ACC112 (cell line): ENCODE measurements around the gene COL1A2.
A peak's percentile ranks its signal among the peaks of the same experiment; 100 is the strongest.

Source experiments
- H2AFZ ChIP-seq: fragments of 200-600 bp; sonication (generic); one replicate; pipeline ENCODE4 v1.6.0; 2017; ENCODE audit warnings: antibody characterized with exemption, low read length; ENCODE audit not compliant: unreplicated experiment
- H3K27ac ChIP-seq: fragments of 200-600 bp; sonication (generic); 2 replicates; pipeline ENCODE4 v1.5.1; 2014; ENCODE audit warnings: low read depth, mild to moderate bottlenecking, antibody characterized with exemption, low read length, moderate library complexity
- H3K27me3 ChIP-seq: fragments of 200-600 bp; sonication (generic); 2 replicates; pipeline ENCODE4 v1.6.1; 2014; ENCODE audit warnings: mild to moderate bottlenecking, antibody characterized with exemption, low read length, moderate library complexity, mixed read lengths; ENCODE audit not compliant: insufficient read depth
- H3K36me3 ChIP-seq: fragments of 200-600 bp; sonication (generic); 2 replicates; pipeline ENCODE4 v1.6.1; 2016; ENCODE audit warnings: mild to moderate bottlenecking, antibody characterized with exemption, low read length, moderate library complexity, mixed read lengths; ENCODE audit not compliant: insufficient read depth
- H3K4me1 ChIP-seq: fragments of 200-600 bp; sonication (generic); one replicate; pipeline ENCODE4 v1.6.1; 2016; ENCODE audit warnings: low read length, mixed read lengths; ENCODE audit not compliant: insufficient read depth, unreplicated experiment, control insufficient read depth
- H3K4me3 ChIP-seq: fragments of 200-600 bp; sonication (generic); 2 replicates; pipeline ENCODE4 v1.5.1; 2014; ENCODE audit warnings: mild to moderate bottlenecking, low read depth, low read length
- H3K79me2 ChIP-seq: fragments of 200-600 bp; sonication (generic); one replicate; pipeline ENCODE4 v1.6.0; 2016; ENCODE audit warnings: low read length; ENCODE audit not compliant: control insufficient read depth, unreplicated experiment, insufficient read depth

The COL1A2 gene

DNA sequence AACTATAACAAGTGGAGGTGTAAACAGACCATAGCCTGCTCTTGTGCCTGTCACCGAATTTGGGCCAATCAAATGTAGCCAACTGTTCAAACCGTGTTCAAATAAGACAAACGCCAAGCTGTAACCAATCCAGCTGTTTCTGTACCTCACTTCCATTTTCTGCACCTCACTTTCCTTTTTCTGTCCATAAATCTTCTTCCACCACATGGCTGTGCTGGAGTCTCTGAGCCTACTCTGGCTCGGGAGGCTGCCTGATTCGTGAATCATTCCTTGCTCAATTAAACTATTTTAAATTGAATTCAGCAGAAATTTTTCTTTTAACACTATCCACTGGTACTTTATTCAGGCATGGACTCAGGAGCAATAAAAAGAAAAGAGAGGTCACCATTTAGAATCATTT is 29.9 kb upstream of the COL1A2 start:
- H3K27me3 ChIP-seq = no peaks in the 10 kb centered on the region
- H2AFZ ChIP-seq = no peak overlapping the region
- no peak overlapping the region for H3K27ac ChIP-seq
- H3K36me3 ChIP-seq = no peaks in the 10 kb centered on the region
- H3K4me3 ChIP-seq = no peak overlapping the region
- no peaks in the 10 kb centered on the region for H3K79me2 ChIP-seq
- peaks cover 39% of the 10 kb centered on the region for H3K4me1 ChIP-seq

DNA sequence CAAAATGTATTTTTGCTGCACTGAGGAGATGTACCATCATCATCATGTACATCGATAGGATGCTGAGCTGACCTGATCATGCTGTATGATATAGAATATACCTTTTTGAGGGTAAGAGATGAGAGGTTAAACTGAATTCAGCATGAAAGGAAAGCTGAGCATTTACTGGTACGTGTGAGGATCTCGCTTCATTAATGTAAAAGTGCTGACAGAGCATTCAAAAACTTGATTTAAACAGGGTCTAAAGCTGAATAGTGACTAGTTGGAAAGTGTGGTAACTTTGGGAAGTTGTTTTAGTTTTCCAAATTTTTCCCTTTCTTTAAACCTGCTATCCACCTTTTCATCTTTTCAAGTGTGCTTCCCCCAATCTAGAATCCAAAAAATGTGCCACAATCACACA is 28.5 kb upstream of the COL1A2 start:
- no peak overlapping the region for H2AFZ ChIP-seq
- H3K36me3 ChIP-seq = no peaks in the 10 kb centered on the region
- H3K79me2 ChIP-seq = no peaks in the 10 kb centered on the region
- no peak overlapping the region for H3K27ac ChIP-seq
- H3K27me3 ChIP-seq = no peaks in the 10 kb centered on the region
- peaks cover 39% of the 10 kb centered on the region for H3K4me1 ChIP-seq
- H3K4me3 ChIP-seq = no peak overlapping the region

DNA sequence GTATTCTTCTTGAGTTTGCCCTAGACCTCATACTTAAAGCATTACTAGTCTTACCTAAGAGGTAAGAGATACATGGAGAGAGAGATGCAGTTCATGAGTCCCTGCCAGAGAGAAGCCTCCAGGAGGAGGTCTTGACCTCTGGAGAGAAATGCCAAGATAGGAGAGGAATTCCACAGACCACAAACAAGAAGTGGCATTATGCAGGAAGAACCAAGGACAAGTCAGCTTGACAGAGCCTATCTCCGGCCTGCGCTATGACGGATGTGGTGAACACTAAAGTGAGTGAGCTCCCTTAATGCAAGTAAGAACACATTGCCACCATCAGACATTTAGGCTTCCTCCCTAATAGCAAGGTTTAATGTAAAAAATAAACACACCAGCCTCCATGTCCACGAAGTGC is 27.9 kb upstream of the COL1A2 start:
- peaks cover 39% of the 10 kb centered on the region for H3K4me1 ChIP-seq
- H2AFZ ChIP-seq = no peak overlapping the region
- H3K79me2 ChIP-seq = no peaks in the 10 kb centered on the region
- no peaks in the 10 kb centered on the region for H3K36me3 ChIP-seq
- peak overlapping the region; percentile 78 for H3K27ac ChIP-seq
- no peak overlapping the region for H3K4me3 ChIP-seq
- no peaks in the 10 kb centered on the region for H3K27me3 ChIP-seq

DNA sequence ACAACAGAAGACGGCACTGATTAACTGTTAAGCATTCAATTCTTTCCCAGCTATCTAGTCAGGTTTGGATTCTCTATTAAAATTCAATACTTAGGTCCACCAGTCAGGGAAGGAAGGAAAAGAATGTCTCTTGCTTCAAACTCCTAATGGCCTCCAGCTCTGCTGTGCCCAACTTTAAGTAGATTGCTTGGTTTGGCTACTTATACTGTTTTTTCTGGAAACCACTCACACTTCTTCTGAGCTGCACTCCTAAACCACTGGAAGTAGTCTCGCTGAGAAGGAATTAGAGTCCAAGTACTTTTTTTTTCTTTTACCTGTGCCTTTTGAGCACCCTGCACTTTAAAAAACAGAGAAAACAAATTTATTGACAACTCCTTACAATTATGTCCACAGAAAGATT is 26.7 kb upstream of the COL1A2 start:
- Histone ChIP-seq H3K4me1 (peaks cover 39% of the 10 kb centered on the region), H3K27me3 (no peaks in the 10 kb centered on the region), H3K4me3 (peak overlapping the region; percentile 46), H3K36me3 (no peaks in the 10 kb centered on the region), H3K27ac (peak overlapping the region; percentile 78), H2AFZ (peak overlapping the region; percentile 82), H3K79me2 (no peaks in the 10 kb centered on the region)

DNA sequence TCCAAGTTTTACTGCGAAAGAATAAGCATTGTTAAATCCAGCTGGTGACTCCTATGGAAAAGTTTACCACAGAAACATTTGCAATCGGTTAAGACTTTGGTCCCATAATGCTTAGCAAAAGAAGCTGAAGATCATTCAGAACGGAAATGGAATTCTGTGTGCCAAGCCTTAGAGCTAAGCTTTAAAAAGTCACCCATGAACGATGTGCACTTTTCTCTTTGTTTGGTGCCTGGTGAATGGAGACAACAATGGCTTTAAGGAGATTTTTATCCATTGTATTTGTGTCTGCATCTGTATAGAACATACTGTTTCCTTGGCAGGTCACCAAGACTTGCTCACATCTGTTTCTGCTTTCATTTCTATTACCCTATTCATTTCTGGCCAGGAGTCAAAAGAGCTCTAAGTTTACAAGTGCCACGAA is 26.3 kb upstream of the COL1A2 start:
- Histone ChIP-seq H3K79me2 (no peaks in the 10 kb centered on the region), H3K4me1 (peaks cover 39% of the 10 kb centered on the region), H3K27ac (peak overlapping the region; percentile 78), H3K36me3 (no peaks in the 10 kb centered on the region), H3K4me3 (peak overlapping the region; percentile 46), H2AFZ (peak overlapping the region; percentile 82), H3K27me3 (no peaks in the 10 kb centered on the region)

DNA sequence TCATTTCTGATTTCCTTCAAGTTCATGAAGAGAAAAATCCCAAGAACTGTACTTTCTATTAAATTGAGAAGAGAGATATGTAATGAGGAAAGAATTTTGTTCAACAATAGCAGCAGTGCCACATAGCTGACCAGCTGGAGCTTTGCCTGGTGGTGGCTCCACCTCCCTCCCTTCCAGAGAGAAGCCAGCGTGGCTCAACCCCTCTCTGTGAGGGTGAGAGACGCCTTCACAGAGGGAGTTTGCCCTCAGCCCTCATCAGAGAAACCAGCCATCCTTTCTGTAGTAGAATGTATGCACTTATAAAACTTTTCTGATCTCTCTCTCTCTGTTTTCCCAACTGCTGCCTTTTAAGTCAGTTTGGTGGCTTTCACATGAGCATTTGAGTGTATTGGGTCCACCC is 20.5 kb upstream of the COL1A2 start:
- no peaks in the 10 kb centered on the region for H3K36me3 ChIP-seq
- H3K27me3 ChIP-seq = no peaks in the 10 kb centered on the region
- peak overlapping the region; percentile 99 for H3K27ac ChIP-seq
- H3K4me3 ChIP-seq = peak overlapping the region; percentile 71
- no peaks in the 10 kb centered on the region for H3K79me2 ChIP-seq
- peaks cover 38% of the 10 kb centered on the region for H3K4me1 ChIP-seq
- peak overlapping the region; percentile 95 for H2AFZ ChIP-seq

DNA sequence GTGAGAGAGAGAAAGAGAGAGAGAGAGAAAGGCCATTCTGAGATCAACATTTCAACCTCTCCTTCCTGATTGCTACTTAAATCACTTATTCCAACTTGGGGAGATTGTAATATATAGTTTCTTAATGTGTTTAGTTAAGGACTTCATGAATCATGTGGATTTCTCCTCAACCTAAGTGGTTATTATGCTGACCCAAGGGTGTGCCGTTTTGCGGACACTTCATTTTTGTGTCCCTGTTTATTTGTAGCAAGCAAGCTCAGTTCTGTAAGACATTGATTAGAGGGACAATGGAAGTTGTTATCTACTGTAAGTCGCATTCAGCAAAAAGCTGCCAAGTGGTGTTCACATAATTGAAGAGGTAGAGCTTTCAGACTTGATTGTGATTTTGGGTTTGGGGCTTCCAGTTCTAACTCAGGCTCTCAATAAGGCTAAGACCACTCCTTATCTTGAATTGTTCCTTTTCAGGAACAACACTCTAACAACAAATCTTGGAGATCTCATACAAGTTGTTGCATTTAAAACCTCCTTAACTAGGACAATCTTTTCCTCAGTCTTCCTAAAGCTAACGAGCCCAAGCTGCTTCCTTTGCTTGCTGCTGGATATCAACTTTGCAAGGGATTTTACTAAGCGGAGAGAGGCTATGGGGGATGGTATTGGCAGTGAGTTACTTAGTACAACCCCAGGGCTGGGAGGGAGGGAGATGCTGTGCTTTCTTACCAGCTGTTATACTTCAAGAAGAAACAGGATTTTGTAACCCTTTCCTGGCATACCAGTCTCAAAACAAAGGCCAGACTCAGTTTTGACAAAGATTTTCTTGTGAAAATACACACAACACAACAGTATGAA is 19.8 kb upstream of the COL1A2 start:
- Histone ChIP-seq H2AFZ (peak overlapping the region; percentile 84), H3K36me3 (no peaks in the 10 kb centered on the region), H3K4me3 (peak overlapping the region; percentile 71), H3K27ac (peak overlapping the region; percentile 99), H3K4me1 (peaks cover 33% of the 10 kb centered on the region), H3K27me3 (no peaks in the 10 kb centered on the region), H3K79me2 (no peaks in the 10 kb centered on the region)

DNA sequence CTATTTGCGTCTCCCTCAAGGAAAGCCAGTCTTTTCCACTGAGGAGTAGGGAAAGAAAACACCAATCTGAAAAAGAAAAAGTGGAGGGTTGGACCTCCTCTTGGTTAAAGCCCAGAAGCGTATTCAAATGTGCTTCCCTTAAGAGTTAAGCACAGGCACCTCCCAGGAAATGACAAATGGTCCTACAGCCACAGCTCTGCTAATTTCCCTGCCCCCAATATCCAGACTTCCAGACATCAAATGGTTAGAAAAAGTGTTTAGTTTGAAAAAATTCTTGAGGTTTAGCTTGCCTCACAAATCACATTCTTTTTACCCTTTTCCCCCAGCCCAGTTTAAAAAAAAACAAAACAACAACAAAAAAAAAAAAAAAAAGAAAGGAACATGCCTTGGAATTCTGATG is 19.0 kb upstream of the COL1A2 start:
- H3K79me2 ChIP-seq = no peaks in the 10 kb centered on the region
- peak overlapping the region; percentile 99 for H3K27ac ChIP-seq
- H2AFZ ChIP-seq = peak overlapping the region; percentile 84

DNA sequence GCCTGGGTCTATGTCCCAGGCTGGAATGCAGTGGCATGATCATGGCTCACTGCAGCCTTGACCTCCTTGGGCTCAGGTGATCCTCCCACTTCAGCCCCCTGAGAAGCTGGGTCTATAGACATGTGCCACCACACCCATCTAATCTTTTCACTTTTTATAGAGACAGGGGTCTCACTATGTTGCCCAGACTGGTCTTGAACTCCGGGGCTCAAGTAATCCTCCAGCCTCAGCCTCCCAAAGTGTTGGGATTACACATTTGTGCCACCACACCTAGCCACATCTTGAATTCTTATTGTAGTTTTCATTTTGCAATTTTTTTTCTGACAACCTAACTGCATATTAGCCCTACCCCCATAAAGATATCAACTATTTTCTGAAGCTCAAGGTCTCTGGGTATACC is 18.4 kb upstream of the COL1A2 start:
- no peak overlapping the region for H2AFZ ChIP-seq
- H3K27me3 ChIP-seq = no peaks in the 10 kb centered on the region
- H3K36me3 ChIP-seq = no peaks in the 10 kb centered on the region
- H3K4me1 ChIP-seq = peaks cover 34% of the 10 kb centered on the region
- no peaks in the 10 kb centered on the region for H3K79me2 ChIP-seq
- peak overlapping the region; percentile 99 for H3K27ac ChIP-seq
- H3K4me3 ChIP-seq = no peak overlapping the region

More for the DNA sequence above, 19.0 kb upstream of the COL1A2 start:
- Histone ChIP-seq H3K36me3 (no peaks in the 10 kb centered on the region), H3K4me1 (peaks cover 33% of the 10 kb centered on the region), H3K27me3 (no peaks in the 10 kb centered on the region), H3K4me3 (peak overlapping the region; percentile 71)

DNA sequence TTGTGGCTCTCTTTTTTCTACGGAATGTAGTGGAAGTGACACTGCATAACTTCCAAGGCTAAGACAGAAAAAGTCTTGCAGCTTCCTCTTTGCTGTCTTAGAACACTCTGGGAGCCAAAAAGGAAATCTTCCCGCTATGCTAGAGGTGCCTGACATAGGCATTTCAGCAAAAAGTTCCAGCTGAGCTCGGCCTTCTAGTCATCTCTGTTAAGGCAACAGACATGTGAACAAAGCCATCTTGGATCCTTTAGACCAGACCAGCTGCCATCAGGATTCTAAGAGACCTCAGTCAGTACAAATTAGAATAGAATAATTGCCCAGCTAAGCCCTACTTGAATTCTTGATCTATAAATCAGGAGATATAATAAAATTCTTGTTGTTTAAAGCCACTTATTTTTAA is 16.3 kb upstream of the COL1A2 start:
- Histone ChIP-seq H2AFZ (peak overlapping the region; percentile 10), H3K4me3 (no peak overlapping the region), H3K79me2 (no peaks in the 10 kb centered on the region), H3K4me1 (peaks cover 54% of the 10 kb centered on the region), H3K27me3 (no peaks in the 10 kb centered on the region), H3K36me3 (no peaks in the 10 kb centered on the region), H3K27ac (no peak overlapping the region)

DNA sequence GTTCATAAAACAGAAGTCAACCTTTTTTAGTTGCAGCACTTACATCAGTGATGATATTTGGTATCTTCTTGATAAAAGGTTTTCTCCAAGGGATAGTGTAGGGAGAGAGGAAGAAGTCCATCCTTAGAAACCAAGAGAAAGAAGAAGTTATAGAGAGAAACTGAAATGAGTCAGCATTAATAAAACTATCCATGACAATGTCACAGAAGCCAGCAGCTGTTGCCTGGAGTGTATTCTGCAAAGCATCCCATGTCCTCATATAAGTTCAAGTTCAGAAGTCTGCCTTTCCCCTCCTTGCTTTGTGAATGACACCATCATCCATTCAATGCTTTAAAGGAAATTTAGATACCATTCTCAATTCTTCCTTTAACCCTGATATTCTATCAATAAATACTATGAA is 14.4 kb upstream of the COL1A2 start:
- Histone ChIP-seq H3K4me3 (no peak overlapping the region), H3K79me2 (no peaks in the 10 kb centered on the region), H3K36me3 (no peaks in the 10 kb centered on the region), H3K27me3 (no peaks in the 10 kb centered on the region), H3K27ac (no peak overlapping the region), H3K4me1 (peaks cover 38% of the 10 kb centered on the region), H2AFZ (no peak overlapping the region)
